Measurements from ENCODE around the gene PACRG. TPM values are rescaled to one million over a fixed set of nuclear protein-coding genes. Genes with fewer than 3 reads are reported as not detected.

PACRG gene
- total RNA-seq, 1 experiment from 2014 or later: 0.44 TPM

DNA sequence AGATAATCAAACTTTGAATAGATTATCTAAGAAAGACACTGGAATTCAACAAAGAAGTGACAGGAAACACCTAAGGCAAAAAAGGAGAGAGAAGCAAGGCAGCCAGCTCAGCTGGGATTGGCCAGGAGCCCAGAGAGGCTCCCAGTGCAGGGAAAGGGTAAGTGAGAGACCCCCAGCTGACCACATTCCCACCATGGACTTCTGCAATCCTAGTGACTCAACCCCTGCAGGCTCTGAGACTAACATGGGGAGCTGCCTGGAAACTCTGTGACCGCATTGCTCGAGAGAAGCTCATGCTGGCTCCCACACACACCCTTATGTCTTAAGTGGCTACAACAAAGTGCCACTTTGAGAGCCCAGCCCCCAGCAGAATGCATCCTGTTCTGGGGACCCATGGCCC lies 215.1 kb downstream of the PACRG start:
- DNase-seq (ENCODE audit: low spot score) (no peak), ATAC-seq (no peak)
- no peak overlapping the region for H3K27ac Mint-ChIP-seq
- H3K27me3 Mint-ChIP-seq (ENCODE audit: low read depth): no peaks in the 10 kb centered on the region
- H3K4me3 Mint-ChIP-seq: no peak overlapping the region
- H3K36me3 Mint-ChIP-seq: no peaks in the 10 kb centered on the region
- TF ChIP-seq, protein P1, sequence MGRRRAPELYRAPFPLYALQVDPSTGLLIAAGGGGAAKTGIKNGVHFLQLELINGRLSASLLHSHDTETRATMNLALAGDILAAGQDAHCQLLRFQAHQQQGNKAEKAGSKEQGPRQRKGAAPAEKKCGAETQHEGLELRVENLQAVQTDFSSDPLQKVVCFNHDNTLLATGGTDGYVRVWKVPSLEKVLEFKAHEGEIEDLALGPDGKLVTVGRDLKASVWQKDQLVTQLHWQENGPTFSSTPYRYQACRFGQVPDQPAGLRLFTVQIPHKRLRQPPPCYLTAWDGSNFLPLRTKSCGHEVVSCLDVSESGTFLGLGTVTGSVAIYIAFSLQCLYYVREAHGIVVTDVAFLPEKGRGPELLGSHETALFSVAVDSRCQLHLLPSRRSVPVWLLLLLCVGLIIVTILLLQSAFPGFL (CRISPR knock-in tag; IDR thresholded peaks at IDR 0.05; ENCODE audit: borderline replicate concordance): no peak
- TF ChIP-seq, protein P2, sequence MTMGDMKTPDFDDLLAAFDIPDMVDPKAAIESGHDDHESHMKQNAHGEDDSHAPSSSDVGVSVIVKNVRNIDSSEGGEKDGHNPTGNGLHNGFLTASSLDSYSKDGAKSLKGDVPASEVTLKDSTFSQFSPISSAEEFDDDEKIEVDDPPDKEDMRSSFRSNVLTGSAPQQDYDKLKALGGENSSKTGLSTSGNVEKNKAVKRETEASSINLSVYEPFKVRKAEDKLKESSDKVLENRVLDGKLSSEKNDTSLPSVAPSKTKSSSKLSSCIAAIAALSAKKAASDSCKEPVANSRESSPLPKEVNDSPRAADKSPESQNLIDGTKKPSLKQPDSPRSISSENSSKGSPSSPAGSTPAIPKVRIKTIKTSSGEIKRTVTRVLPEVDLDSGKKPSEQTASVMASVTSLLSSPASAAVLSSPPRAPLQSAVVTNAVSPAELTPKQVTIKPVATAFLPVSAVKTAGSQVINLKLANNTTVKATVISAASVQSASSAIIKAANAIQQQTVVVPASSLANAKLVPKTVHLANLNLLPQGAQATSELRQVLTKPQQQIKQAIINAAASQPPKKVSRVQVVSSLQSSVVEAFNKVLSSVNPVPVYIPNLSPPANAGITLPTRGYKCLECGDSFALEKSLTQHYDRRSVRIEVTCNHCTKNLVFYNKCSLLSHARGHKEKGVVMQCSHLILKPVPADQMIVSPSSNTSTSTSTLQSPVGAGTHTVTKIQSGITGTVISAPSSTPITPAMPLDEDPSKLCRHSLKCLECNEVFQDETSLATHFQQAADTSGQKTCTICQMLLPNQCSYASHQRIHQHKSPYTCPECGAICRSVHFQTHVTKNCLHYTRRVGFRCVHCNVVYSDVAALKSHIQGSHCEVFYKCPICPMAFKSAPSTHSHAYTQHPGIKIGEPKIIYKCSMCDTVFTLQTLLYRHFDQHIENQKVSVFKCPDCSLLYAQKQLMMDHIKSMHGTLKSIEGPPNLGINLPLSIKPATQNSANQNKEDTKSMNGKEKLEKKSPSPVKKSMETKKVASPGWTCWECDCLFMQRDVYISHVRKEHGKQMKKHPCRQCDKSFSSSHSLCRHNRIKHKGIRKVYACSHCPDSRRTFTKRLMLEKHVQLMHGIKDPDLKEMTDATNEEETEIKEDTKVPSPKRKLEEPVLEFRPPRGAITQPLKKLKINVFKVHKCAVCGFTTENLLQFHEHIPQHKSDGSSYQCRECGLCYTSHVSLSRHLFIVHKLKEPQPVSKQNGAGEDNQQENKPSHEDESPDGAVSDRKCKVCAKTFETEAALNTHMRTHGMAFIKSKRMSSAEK (CRISPR knock-in tag; IDR thresholded peaks at IDR 0.05; ENCODE audit: borderline replicate concordance): no peak
- TF ChIP-seq ZNF263 (CRISPR knock-in tag; IDR thresholded peaks at IDR 0.05; ENCODE audit: low read depth) (no peak), CREB1 (CRISPR knock-in tag; IDR thresholded peaks at IDR 0.05) (no peak), MYBL2 (CRISPR knock-in tag; IDR thresholded peaks at IDR 0.05) (no peak), FOXJ3 (CRISPR knock-in tag; IDR thresholded peaks at IDR 0.05; ENCODE audit: borderline replicate concordance) (no peak), JAZF1 (CRISPR knock-in tag; IDR thresholded peaks at IDR 0.05) (no peak)
- TF ChIP-seq, protein P3, sequence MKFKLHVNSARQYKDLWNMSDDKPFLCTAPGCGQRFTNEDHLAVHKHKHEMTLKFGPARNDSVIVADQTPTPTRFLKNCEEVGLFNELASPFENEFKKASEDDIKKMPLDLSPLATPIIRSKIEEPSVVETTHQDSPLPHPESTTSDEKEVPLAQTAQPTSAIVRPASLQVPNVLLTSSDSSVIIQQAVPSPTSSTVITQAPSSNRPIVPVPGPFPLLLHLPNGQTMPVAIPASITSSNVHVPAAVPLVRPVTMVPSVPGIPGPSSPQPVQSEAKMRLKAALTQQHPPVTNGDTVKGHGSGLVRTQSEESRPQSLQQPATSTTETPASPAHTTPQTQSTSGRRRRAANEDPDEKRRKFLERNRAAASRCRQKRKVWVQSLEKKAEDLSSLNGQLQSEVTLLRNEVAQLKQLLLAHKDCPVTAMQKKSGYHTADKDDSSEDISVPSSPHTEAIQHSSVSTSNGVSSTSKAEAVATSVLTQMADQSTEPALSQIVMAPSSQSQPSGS (CRISPR knock-in tag; IDR thresholded peaks at IDR 0.05; ENCODE audit: borderline replicate concordance, low read depth): no peak
- peaks cover 7% of the 10 kb centered on the region for H3K4me1 Mint-ChIP-seq
- peaks cover 7% of the 10 kb centered on the region; the same call in 1 of the 2 replicates for H3K9me3 Mint-ChIP-seq
- ChIA-PET POLR2A (no interaction called here), CTCF (no interaction called here)

DNA sequence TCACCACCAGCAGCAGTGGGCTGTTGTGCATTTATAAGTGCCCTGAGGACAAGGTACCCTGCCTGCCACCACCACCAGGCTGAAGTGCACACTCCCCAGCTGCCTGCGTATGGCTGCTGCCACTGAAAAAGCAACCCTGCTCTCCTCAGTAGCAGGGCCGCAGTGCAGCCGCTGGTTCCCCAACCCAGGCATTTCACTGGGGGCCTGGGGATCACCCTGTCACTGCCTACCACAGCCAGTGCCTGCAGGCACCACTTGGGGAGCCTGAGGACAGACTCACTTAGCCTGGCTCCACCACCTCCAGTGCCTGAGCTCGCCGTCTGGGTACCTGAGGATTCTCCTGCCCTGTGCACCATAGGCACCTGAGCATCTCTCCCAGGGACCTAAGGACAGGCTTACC lies 215.6 kb downstream of the PACRG start:
- POLR2A ChIA-PET: no interaction called here
- ATAC-seq (0 out of 2 replicates have a peak, but pooled peaks have one; percentile 26), DNase-seq (ENCODE audit: low spot score) (no peak)
- Mint-ChIP-seq H3K36me3 (no peaks in the 10 kb centered on the region), H3K4me1 (peaks cover 7% of the 10 kb centered on the region), H3K27ac (no peak overlapping the region), H3K9me3 (peaks cover 4% of the 10 kb centered on the region; the same call in 1 of the 2 replicates), H3K27me3 (ENCODE audit: low read depth) (no peaks in the 10 kb centered on the region), H3K4me3 (no peak overlapping the region)
- CTCF ChIA-PET: no interaction called here
- no peak for TF ChIP-seq NR1H2 (CRISPR knock-in tag; IDR thresholded peaks at IDR 0.05)
- TF ChIP-seq, protein P4, sequence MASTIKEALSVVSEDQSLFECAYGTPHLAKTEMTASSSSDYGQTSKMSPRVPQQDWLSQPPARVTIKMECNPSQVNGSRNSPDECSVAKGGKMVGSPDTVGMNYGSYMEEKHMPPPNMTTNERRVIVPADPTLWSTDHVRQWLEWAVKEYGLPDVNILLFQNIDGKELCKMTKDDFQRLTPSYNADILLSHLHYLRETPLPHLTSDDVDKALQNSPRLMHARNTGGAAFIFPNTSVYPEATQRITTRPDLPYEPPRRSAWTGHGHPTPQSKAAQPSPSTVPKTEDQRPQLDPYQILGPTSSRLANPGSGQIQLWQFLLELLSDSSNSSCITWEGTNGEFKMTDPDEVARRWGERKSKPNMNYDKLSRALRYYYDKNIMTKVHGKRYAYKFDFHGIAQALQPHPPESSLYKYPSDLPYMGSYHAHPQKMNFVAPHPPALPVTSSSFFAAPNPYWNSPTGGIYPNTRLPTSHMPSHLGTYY (CRISPR knock-in tag; IDR thresholded peaks at IDR 0.05): no peak
- TF ChIP-seq RELA (CRISPR knock-in tag; IDR thresholded peaks at IDR 0.05; ENCODE audit: borderline replicate concordance): no peak
- no peak for TF ChIP-seq FOXP1 (CRISPR knock-in tag; IDR thresholded peaks at IDR 0.05; ENCODE audit: borderline replicate concordance)
- TF ChIP-seq TCF7 (CRISPR knock-in tag; IDR thresholded peaks at IDR 0.05; ENCODE audit: low read depth): no peak
- no peak for TF ChIP-seq NFYB (CRISPR knock-in tag; conservative IDR thresholded peaks at IDR 0.05; ENCODE audit: low read depth)
- TF ChIP-seq ZNF396 (CRISPR knock-in tag; IDR thresholded peaks at IDR 0.05; ENCODE audit: borderline replicate concordance): no peak
- TF ChIP-seq CREB1 (CRISPR knock-in tag; IDR thresholded peaks at IDR 0.05): no peak
- no peak for TF ChIP-seq IRF2 (CRISPR knock-in tag; IDR thresholded peaks at IDR 0.05; ENCODE audit: borderline replicate concordance, low read depth)
- no peak for TF ChIP-seq OVOL2 (CRISPR knock-in tag; IDR thresholded peaks at IDR 0.05; ENCODE audit: borderline replicate concordance)
- TF ChIP-seq, protein P5, sequence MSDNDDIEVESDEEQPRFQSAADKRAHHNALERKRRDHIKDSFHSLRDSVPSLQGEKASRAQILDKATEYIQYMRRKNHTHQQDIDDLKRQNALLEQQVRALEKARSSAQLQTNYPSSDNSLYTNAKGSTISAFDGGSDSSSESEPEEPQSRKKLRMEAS (CRISPR knock-in tag; IDR thresholded peaks at IDR 0.05): no peak
- no peak for TF ChIP-seq SMAD4 (CRISPR knock-in tag; IDR thresholded peaks at IDR 0.05)
- TF ChIP-seq, protein P6, sequence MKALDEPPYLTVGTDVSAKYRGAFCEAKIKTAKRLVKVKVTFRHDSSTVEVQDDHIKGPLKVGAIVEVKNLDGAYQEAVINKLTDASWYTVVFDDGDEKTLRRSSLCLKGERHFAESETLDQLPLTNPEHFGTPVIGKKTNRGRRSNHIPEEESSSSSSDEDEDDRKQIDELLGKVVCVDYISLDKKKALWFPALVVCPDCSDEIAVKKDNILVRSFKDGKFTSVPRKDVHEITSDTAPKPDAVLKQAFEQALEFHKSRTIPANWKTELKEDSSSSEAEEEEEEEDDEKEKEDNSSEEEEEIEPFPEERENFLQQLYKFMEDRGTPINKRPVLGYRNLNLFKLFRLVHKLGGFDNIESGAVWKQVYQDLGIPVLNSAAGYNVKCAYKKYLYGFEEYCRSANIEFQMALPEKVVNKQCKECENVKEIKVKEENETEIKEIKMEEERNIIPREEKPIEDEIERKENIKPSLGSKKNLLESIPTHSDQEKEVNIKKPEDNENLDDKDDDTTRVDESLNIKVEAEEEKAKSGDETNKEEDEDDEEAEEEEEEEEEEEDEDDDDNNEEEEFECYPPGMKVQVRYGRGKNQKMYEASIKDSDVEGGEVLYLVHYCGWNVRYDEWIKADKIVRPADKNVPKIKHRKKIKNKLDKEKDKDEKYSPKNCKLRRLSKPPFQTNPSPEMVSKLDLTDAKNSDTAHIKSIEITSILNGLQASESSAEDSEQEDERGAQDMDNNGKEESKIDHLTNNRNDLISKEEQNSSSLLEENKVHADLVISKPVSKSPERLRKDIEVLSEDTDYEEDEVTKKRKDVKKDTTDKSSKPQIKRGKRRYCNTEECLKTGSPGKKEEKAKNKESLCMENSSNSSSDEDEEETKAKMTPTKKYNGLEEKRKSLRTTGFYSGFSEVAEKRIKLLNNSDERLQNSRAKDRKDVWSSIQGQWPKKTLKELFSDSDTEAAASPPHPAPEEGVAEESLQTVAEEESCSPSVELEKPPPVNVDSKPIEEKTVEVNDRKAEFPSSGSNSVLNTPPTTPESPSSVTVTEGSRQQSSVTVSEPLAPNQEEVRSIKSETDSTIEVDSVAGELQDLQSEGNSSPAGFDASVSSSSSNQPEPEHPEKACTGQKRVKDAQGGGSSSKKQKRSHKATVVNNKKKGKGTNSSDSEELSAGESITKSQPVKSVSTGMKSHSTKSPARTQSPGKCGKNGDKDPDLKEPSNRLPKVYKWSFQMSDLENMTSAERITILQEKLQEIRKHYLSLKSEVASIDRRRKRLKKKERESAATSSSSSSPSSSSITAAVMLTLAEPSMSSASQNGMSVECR (CRISPR knock-in tag; IDR thresholded peaks at IDR 0.05; ENCODE audit: borderline replicate concordance): no peak
- no peak for TF ChIP-seq RORB (CRISPR knock-in tag; IDR thresholded peaks at IDR 0.05)
- no peak for TF ChIP-seq FOXK1 (CRISPR knock-in tag; IDR thresholded peaks at IDR 0.05)
- TF ChIP-seq HMGA2 (CRISPR knock-in tag; IDR thresholded peaks at IDR 0.05): no peak
